T47D (cell line): ENCODE measurements around the gene CCDC177.

Source experiments
- DNase-seq, 2 experiments: peaks; one replicate each; pipeline versions ENCODE4 v3.0.0 to v3.0.0-alpha.2; 2011 to 2012; ENCODE audit warnings: low read depth in 1 of 2, low spot score in 1 of 2
- JUND ChIP-seq: IDR thresholded peaks from 2 replicates; pipeline ENCODE4 v1.6.1; 2012; ENCODE audit warnings: low read depth
- in situ Hi-C: cut with HindIII; loops from 2 replicates; pipeline ENCODE4 v1.10.0; 2016; ENCODE audit warnings: low sequenced_read_pairs, low pct_unique_long_range_greater_than_20kb

The CCDC177 gene

GRCh38 chr14:69574263-69574953 lies at the start of gene CCDC177:
CCDC177 (minus strand) TSS chr14:69574871; CDS start chr14:69573622, 1,249 bp downstream.
- DNase-seq, result peak; percentile 78 to 98
- no peak for TF ChIP-seq JUND
- in situ Hi-C loops, result no loop called here

DNA sequence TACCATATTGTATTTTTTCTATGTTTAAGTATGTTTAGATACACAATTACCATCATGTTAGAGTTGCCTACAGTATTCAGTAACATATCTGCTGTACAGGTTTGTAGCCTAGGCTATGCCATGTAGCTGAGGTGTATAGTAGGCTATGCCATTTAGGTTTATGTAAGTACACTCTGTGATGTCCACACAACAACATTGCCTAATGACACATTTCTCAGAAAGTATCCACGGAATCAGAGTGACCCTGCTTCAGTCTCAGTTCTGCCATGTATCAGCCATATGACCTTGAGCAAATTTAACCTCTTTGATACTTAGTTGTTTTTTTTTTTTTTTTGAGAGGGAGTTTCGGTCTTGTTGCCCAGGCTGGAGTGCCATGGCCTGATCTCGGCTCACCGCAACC lies 49.5 kb upstream of the CCDC177 start:
- no peak for TF ChIP-seq JUND
- in situ Hi-C loops, result no loop called here
- DNase-seq, result no peak

DNA sequence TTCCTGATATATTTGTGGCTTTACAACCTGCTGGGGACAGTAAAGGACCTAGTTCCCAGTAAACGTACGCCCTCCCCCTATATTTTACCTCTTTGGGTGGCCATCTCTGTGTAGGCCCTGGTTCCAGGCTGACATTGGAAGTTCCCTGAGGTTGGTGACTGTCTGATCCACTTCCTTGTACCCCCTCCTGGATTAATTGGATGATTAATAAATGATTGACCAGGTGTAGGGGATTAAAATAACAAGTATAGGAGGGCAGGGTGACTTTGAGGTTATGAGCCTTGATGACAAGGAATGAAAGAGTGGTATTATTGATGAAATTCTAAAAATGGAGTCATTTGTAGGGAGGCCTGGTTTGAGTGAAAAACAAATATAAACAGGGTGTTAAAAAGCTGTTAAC lies 46.3 kb upstream of the CCDC177 start:
- in situ Hi-C loops, result no loop called here
- no peak for DNase-seq
- no peak for TF ChIP-seq JUND

DNA sequence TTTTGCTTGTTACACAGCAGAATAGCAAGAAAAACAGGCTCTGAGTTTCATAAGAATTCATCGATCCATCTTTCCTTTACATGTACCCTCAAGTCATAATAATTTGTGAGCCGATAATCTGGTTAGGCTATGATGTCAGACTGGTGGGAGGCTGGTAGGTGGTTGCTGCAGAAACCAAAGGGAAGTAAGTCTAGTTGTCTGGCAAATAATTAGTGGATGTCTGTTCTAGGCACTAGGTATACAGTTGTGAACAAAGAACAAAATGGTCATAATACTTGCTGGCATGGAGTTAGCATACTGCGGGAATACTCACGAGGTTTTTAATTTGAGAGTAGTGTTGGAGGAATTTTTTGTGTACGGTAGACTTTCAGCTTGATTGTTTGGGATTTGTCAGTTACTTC lies 45.5 kb upstream of the CCDC177 start:
- in situ Hi-C loops, result no loop called here
- DNase-seq, result peak in 1 of 2 experiments; percentile 65
- no peak for TF ChIP-seq JUND

DNA sequence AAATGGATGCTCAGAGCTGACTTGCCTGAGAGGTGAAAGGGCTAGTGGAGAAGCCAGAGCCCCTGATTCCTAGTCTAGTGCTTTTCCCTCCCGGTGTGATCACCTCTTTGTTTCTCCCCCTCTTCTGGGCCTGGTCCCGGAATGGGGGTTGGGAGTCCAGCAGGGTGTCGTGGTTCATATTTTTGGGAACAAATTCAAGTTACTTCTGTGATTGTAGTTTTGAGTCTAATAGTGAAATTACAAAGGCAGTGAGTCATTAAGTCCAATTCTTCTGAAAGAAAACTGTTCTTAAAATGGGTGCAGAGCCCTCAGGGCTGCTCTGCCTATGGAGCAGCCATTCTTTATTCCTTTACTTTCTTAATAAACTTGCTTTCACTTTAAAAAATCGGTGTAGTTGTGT lies 44.3 kb upstream of the CCDC177 start:
- no peak for TF ChIP-seq JUND
- in situ Hi-C loops, result no loop called here
- no peak for DNase-seq

DNA sequence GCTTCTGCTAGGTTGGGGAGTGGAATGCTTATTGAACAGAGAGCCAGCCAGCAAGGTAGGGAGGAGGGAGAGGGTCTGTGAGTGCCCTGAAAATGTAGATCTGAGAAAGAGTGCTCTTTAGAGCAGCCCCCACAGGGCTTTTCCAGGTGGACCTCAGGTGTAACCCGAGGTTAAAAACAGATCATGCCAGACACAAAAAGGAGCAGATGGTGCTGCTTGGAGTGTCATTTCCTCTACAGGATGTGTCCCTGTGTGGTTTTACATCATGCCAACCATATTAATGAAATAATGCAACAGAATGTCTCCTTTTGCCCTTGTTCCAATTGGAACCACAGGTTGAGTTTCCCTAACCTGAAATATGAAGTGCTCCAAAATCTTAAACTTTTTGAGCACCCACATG lies 43.1 kb upstream of the CCDC177 start:
- in situ Hi-C loops, result no loop called here
- DNase-seq, result no peak
- TF ChIP-seq JUND, result no peak

DNA sequence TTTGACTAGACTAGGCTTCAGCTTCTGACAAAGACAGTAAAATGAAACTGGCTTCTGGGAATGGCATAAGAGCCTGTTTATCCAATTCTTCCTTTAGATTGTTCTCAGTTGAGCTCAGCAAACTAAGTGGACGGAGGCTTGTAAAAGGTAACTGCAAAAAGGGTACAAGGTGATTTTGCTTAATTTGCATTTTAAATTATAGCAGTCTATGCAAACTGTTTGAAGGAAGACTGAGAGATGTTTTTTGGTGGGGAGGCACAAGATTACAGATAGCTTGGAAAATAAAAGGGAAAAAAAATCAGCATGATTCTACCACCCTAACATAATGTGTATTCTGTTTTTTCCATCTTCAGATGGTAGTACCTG lies 41.7 kb upstream of the CCDC177 start:
- TF ChIP-seq JUND, result no peak
- in situ Hi-C loops, result no loop called here
- DNase-seq, result no peak

DNA sequence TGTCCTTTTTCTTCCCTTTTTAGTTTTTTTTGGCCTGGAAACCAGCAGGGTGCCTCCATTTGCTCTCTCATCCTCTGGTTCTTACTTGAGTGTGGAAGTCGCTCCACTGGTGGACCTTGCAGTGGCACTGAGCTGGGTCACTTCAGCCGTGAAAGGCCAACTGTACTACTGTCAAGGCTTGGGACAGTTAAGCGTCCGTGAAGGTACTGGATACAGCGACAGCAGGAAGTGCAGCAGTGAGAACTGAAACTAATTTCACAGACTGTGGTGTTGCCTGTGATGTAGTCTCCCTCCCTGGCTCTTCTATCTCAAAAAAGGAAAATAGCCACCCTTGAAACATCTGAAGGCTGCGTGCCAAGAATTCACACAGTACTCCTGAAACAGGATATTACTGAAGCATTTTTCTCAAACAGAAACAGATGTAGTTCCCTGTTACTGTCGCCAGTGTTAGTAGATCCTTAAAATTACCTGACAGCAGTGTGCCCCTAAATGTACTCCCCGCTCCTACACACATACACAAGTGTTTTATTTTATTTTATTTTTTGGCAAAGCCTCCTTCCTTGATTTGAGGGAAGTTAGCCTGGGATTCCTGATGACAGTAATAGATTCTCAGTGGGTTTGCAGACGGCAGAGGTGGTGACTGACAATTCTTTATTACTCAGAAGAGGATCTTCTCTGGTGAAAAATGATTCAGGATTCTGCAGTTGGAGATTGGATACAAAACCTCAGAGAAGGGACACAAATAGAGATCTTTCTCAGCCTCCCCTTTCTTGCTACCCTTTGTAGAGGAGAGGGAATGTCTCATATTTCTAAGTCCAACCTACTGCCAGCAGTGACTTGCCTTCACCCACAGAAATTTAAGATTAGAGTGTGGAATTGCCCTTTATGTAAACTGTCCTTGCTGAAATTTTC lies 41.1 kb upstream of the CCDC177 start:
- peak in 1 of 2 experiments; percentile 44 for DNase-seq
- in situ Hi-C loops, result no loop called here
- TF ChIP-seq JUND, result no peak

DNA sequence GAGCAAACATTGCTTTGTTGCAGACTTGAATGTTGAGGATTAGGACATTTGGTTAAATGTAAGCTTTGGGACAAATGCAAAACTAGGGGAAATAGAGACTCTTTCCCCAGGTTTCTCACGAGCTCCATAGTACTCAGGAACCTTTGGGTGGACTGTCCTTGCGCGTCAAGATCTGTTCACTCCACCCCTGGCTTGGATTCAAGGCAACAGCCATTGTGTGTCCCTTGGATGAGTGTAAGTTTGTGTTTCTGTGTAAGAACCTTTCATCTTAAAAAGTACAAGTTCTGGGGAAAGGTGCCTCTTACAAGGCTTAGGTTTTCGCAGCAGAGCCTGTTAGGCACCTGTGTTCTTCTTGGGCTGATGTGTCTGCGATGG lies 40.4 kb upstream of the CCDC177 start:
- in situ Hi-C loops, result no loop called here
- DNase-seq, result no peak
- no peak for TF ChIP-seq JUND

DNA sequence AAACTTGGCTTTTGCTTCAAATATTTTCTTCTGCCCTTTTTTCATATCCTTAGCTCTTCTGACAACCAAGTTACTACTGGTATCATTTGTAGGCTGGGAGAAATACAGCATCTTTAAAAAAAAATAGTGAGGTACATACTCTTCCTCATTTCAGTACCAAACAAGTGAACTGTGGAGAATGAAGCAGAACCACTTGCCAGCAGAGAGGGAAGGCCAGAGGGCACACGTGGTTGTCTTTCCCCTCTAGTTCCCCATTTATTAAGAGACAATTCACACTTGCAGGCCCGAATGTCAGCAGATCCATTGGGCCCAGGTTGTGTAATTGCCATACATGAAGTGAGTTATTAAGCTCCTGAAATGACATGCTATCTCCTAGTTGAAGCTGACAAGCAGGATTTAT lies 39.9 kb upstream of the CCDC177 start:
- in situ Hi-C loops, result no loop called here
- no peak for TF ChIP-seq JUND
- no peak for DNase-seq

- in situ Hi-C loops, result no loop called here
- DNase-seq, result no peak
- TF ChIP-seq JUND, result no peak
Observed at GRCh38 chr14:69613312-69614073, 38.8 kb upstream of the CCDC177 start.

GRCh38 chr14:69612783-69613130 lies 38.1 kb upstream of the CCDC177 start:
- no peak for TF ChIP-seq JUND
- in situ Hi-C loops, result no loop called here
- peak in 1 of 2 experiments; percentile 55 for DNase-seq
